ENCODE measurements around the gene PROC. TPM values are rescaled to one million over a fixed set of nuclear protein-coding genes. Genes with fewer than 3 reads are reported as not detected.
"Not testable (repeated sequence)": the region's sequence is repeated elsewhere in the genome, so short reads cannot be mapped to it uniquely, and the experiment has no call there.

The PROC gene
- total and polyA plus RNA-seq, 2 of the 8 experiments (the other 6 are each of a cell fraction or from before 2014, with no cell fraction given) = 1.5 to 1.6 TPM

GRCh38 chr2:127452423-127452822 is 34.2 kb downstream of the PROC start:
- CTCF ChIA-PET (ENCODE audit: partially characterized antibody) = interaction anchor here (1.0 to 6.2 kb wide), 20 partner anchors 9 to 382 kb away, joined by 3 to 60 read pairs (median 7); no protein-coding TSS in a partner anchor
- not testable (repeated sequence) for H3K18ac ChIP-seq (ENCODE audit: extremely low read depth, low read length)

More at GRCh38 chr2:127452423-127452822, 34.2 kb downstream of the PROC start:
- not testable (repeated sequence) for H3K27ac ChIP-seq (ENCODE audit: low read depth, low read length); H2AFZ ChIP-seq (ENCODE audit: low read length); H3K14ac ChIP-seq (ENCODE audit: insufficient read length); H2BK12ac ChIP-seq (ENCODE audit: low read depth, low read length); H4K20me1 ChIP-seq (replicated peaks in 1 of 2; ENCODE audit: control insufficient read depth in 1 of 2, insufficient read depth in 2 of 2, low read length in 2 of 2); H3K4ac ChIP-seq (replicated peaks; ENCODE audit: insufficient read length, low read depth, low read length); H4K91ac ChIP-seq (replicated peaks; ENCODE audit: insufficient read length, low read length); H3K9ac ChIP-seq (replicated peaks in 1 of 4; ENCODE audit: extremely low read depth in 1 of 4, low read depth in 3 of 4, low read length in 3 of 4); H3K79me1 ChIP-seq (ENCODE audit: low read depth, low read length); FAIRE-seq; H3K4me3 ChIP-seq (ENCODE audit: extremely low read depth in 1 of 4, insufficient read depth in 2 of 4, low read depth in 3 of 4, low read length in 4 of 4); H2BK15ac ChIP-seq (ENCODE audit: low read length); H2AK5ac ChIP-seq (ENCODE audit: low read depth, low read length); H2BK120ac ChIP-seq (replicated peaks; ENCODE audit: low read depth, low read length); H4K5ac ChIP-seq (ENCODE audit: insufficient read length, low read depth, low read length); H3K27me3 ChIP-seq (replicated peaks in 1 of 4; ENCODE audit: control insufficient read depth in 3 of 4, extremely low read depth in 1 of 4, insufficient read depth in 3 of 4, low read length in 3 of 4); H2BK20ac ChIP-seq (ENCODE audit: low read length); H3K36me3 ChIP-seq (ENCODE audit: control insufficient read depth in 2 of 4, insufficient read depth in 4 of 4, low read length in 3 of 4); H3K56ac ChIP-seq (replicated peaks; ENCODE audit: insufficient read length, low read depth, low read length); H4K8ac ChIP-seq (ENCODE audit: extremely low read depth, insufficient read depth, low read length); H2BK5ac ChIP-seq (ENCODE audit: low read depth, low read length); H3K79me2 ChIP-seq (ENCODE audit: control insufficient read depth in 1 of 2, insufficient read depth in 2 of 2, low read length in 2 of 2); H3K9me3 ChIP-seq (ENCODE audit: insufficient read depth in 2 of 2, low read depth in 1 of 2, low read length in 1 of 2); H3K23ac ChIP-seq (ENCODE audit: insufficient read length); H3K4me2 ChIP-seq (ENCODE audit: insufficient read depth in 1 of 2, low read depth in 2 of 2, low read length in 2 of 2); H3K23me2 ChIP-seq (ENCODE audit: low read depth, low read length); DNase-seq (ENCODE audit: low read depth in 1 of 2, low spot score in 2 of 2)
- peaks cover 11 to 16% (median 14%) of the 10 kb centered on the region in 4 experiments for H3K4me1 ChIP-seq (replicated peaks in 1 of 4; ENCODE audit: control insufficient read depth in 3 of 4, insufficient read depth in 4 of 4, low read length in 3 of 4)
- POLR2A ChIA-PET (ENCODE audit: partially characterized antibody) = interaction anchor here (1.0 to 1.4 kb wide), 3 partner anchors 24 to 235 kb away, joined by 3 read pairs; no protein-coding TSS in a partner anchor
- WGBS, 2 experiments (ENCODE audit: extremely low coverage in 1 of 2, insufficient coverage in 1 of 2, insufficient read length in 1 of 2, insufficient replicate concordance in 2 of 2, low coverage in 1 of 2, low lambda C conversion rate in 2 of 2, missing lambda C conversion rate in 1 of 2) = 91% methylated on average over 6 of the region's 8 CpGs; no CpG with 5 or more reads in 1 of the 2 experiments
